SK-N-SH (cell line): ENCODE measurements around the gene PPP1R1A.

Experiments
- EP300 ChIP-seq, 2 experiments: IDR thresholded peaks; 2 replicates each; pipeline versions ENCODE4 v1.4.0 to v1.6.1; 2012; ENCODE audit warnings: borderline replicate concordance in 1 of 2, low read depth in 1 of 2, low read length in 1 of 2
- FOXM1 ChIP-seq: IDR thresholded peaks from 2 replicates; pipeline ENCODE4 v1.4.0; 2012; ENCODE audit warnings: low read depth, mild to moderate bottlenecking
- GABPA ChIP-seq: IDR thresholded peaks from 2 replicates; pipeline ENCODE4 v1.4.0; 2012; ENCODE audit warnings: low read depth, mild to moderate bottlenecking
- NFIC ChIP-seq: IDR thresholded peaks from 2 replicates; pipeline ENCODE4 v1.4.0; 2012; ENCODE audit warnings: borderline replicate concordance
- POLR2AphosphoS5 ChIP-seq: IDR thresholded peaks from 2 replicates; pipeline ENCODE4 v1.6.1; 2012; ENCODE audit warnings: low read depth, low read length
- RCOR1 ChIP-seq: fragments of 150-350 bp; IDR thresholded peaks from 2 replicates; pipeline ENCODE4 v1.6.1; 2017; ENCODE audit warnings: antibody characterized with exemption, low read length
- SIN3A ChIP-seq: IDR thresholded peaks from 2 replicates; pipeline ENCODE4 v1.6.1; 2012; ENCODE audit warnings: low read depth, mild to moderate bottlenecking, low read length, moderate library complexity, borderline replicate concordance
- SMC3 ChIP-seq: IDR thresholded peaks from 2 replicates; pipeline ENCODE4 v1.6.1; 2012; ENCODE audit warnings: low read depth, low read length, improper control_type of control experiment
- TAF1 ChIP-seq: IDR thresholded peaks from 2 replicates; pipeline ENCODE4 v1.6.1; 2012; ENCODE audit warnings: low read depth, mild to moderate bottlenecking, low read length, moderate library complexity, borderline replicate concordance
- TCF12 ChIP-seq: IDR thresholded peaks from 2 replicates; pipeline ENCODE4 v1.4.0; 2012
- TF ChIP-seq, protein P1 (sequence below): IDR thresholded peaks from 2 replicates; pipeline ENCODE4 v1.6.1; 2012; ENCODE audit warnings: mild to moderate bottlenecking, low read depth, low read length, moderate library complexity
- TF ChIP-seq, protein P2 (sequence below): fragments of 200-600 bp; sonication (generic); IDR thresholded peaks from 2 replicates; pipeline ENCODE4 v1.6.1; 2017; ENCODE audit warnings: antibody characterized with exemption, mild to moderate bottlenecking, moderate library complexity

DNA sequence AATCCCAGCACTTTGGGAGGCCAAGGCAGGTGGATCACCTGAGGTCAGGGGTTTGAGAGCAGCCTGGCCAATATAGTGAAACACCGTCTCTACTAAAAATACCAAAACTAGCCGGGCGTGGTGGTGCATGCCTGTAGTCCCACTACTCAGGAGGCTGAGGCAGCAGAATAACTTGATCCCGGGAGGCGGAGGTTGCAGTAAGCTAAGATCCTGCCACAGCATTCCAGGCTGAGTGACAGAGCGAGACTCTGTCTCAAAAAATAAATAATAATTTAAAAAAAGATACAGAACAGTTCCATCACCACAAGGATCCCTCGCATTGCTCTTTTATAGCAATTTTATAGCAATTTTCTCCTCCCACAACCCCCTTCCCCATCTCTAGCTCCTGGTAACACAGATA, 43.7 kb downstream of the PPP1R1A start:
- TF ChIP-seq, protein P1, sequence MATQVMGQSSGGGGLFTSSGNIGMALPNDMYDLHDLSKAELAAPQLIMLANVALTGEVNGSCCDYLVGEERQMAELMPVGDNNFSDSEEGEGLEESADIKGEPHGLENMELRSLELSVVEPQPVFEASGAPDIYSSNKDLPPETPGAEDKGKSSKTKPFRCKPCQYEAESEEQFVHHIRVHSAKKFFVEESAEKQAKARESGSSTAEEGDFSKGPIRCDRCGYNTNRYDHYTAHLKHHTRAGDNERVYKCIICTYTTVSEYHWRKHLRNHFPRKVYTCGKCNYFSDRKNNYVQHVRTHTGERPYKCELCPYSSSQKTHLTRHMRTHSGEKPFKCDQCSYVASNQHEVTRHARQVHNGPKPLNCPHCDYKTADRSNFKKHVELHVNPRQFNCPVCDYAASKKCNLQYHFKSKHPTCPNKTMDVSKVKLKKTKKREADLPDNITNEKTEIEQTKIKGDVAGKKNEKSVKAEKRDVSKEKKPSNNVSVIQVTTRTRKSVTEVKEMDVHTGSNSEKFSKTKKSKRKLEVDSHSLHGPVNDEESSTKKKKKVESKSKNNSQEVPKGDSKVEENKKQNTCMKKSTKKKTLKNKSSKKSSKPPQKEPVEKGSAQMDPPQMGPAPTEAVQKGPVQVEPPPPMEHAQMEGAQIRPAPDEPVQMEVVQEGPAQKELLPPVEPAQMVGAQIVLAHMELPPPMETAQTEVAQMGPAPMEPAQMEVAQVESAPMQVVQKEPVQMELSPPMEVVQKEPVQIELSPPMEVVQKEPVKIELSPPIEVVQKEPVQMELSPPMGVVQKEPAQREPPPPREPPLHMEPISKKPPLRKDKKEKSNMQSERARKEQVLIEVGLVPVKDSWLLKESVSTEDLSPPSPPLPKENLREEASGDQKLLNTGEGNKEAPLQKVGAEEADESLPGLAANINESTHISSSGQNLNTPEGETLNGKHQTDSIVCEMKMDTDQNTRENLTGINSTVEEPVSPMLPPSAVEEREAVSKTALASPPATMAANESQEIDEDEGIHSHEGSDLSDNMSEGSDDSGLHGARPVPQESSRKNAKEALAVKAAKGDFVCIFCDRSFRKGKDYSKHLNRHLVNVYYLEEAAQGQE, result no peak
- TF ChIP-seq, protein P2, sequence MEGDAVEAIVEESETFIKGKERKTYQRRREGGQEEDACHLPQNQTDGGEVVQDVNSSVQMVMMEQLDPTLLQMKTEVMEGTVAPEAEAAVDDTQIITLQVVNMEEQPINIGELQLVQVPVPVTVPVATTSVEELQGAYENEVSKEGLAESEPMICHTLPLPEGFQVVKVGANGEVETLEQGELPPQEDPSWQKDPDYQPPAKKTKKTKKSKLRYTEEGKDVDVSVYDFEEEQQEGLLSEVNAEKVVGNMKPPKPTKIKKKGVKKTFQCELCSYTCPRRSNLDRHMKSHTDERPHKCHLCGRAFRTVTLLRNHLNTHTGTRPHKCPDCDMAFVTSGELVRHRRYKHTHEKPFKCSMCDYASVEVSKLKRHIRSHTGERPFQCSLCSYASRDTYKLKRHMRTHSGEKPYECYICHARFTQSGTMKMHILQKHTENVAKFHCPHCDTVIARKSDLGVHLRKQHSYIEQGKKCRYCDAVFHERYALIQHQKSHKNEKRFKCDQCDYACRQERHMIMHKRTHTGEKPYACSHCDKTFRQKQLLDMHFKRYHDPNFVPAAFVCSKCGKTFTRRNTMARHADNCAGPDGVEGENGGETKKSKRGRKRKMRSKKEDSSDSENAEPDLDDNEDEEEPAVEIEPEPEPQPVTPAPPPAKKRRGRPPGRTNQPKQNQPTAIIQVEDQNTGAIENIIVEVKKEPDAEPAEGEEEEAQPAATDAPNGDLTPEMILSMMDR, result no peak
- TF ChIP-seq SIN3A (no peak), RCOR1 (no peak), POLR2AphosphoS5 (no peak), GABPA (no peak), TAF1 (no peak), FOXM1 (no peak), TCF12 (no peak), EP300 (IDR thresholded peaks at IDR 0.05; ENCODE audit: borderline replicate concordance in 1 of 2, low read depth in 1 of 2, low read length in 1 of 2) (no peak), SMC3 (no peak), NFIC (no peak)
